SU-DHL-6 (cell line): ENCODE results near the gene XRRA1.

ENCODE experiments used
- H2AFZ ChIP-seq: fragments of 200-600 bp; sonication (generic); 2 replicates; pipeline ENCODE4 v1.6.1; 2014; ENCODE audit warnings: low read depth, mild to moderate bottlenecking, moderate library complexity, mixed read lengths, antibody characterized with exemption, low read length; ENCODE audit not compliant: severe bottlenecking
- H3F3A ChIP-seq: fragments of 200-600 bp; shearing (Covaris generic); 2 replicates; pipeline ENCODE4 v1.6.0; 2016; ENCODE audit warnings: antibody characterized with exemption, mild to moderate bottlenecking; ENCODE audit not compliant: insufficient read depth
- H3K27ac ChIP-seq: fragments of 200-600 bp; sonication (generic); 2 replicates; pipeline ENCODE4 v1.5.1; 2016; ENCODE audit warnings: low read depth, mild to moderate bottlenecking, low read length, moderate library complexity, mixed read lengths
- H3K27me3 ChIP-seq: fragments of 200-600 bp; sonication (generic), shearing (Covaris generic); 2 replicates; pipeline ENCODE4 v1.6.0; 2014; ENCODE audit warnings: mild to moderate bottlenecking, low read length
- H3K36me3 ChIP-seq: fragments of 200-600 bp; sonication (generic); 2 replicates; pipeline ENCODE4 v1.6.1; 2014; ENCODE audit warnings: mild to moderate bottlenecking, low read length, mixed read lengths
- H3K4me2 ChIP-seq: fragments of 300-600, 200-600 bp; shearing (Covaris generic), sonication (generic); 2 replicates; pipeline ENCODE4 v1.6.0; 2014; ENCODE audit warnings: low read length, low read depth, mild to moderate bottlenecking; ENCODE audit not compliant: poor library complexity, severe bottlenecking
- H3K4me3 ChIP-seq: fragments of 200-600 bp; sonication (generic); 2 replicates; pipeline ENCODE4 v1.5.1; 2014; ENCODE audit warnings: antibody characterized with exemption, low read length, mild to moderate bottlenecking, mixed read lengths; ENCODE audit not compliant: insufficient read depth, poor library complexity, severe bottlenecking
- H3K79me2 ChIP-seq: fragments of 200-600 bp; sonication (generic); 2 replicates; pipeline ENCODE4 v1.6.1; 2014; ENCODE audit warnings: mild to moderate bottlenecking, low read length, moderate library complexity; ENCODE audit not compliant: insufficient read depth
- H3K9ac ChIP-seq: fragments of 200-600 bp; sonication (generic); 2 replicates; pipeline ENCODE4 v1.7.0; 2014; ENCODE audit warnings: mild to moderate bottlenecking, low read length
- H3K9me2 ChIP-seq: fragments of 200-600 bp; sonication (generic); replicated peaks from 2 replicates; pipeline ENCODE4 v1.6.1; 2014; ENCODE audit warnings: low read length; ENCODE audit not compliant: insufficient read depth
- H3K9me3 ChIP-seq: fragments of 200-600 bp; sonication (generic); 2 replicates; pipeline ENCODE4 v1.6.1; 2014; ENCODE audit warnings: low read length, mixed read lengths; ENCODE audit not compliant: insufficient read depth
- H4K20me1 ChIP-seq: fragments of 200-600 bp; sonication (generic); 2 replicates; pipeline ENCODE4 v1.6.1; 2014; ENCODE audit warnings: low read depth, mild to moderate bottlenecking, antibody characterized with exemption, low read length, moderate library complexity, mixed read lengths
- EZH2phosphoT487 ChIP-seq: fragments of 200-600 bp; sonication (generic), shearing (Covaris generic); conservative IDR thresholded peaks from 2 replicates; pipeline ENCODE4 v1.6.1; 2018; ENCODE audit warnings: mild to moderate bottlenecking, antibody characterized with exemption, low read length, moderate library complexity, mixed read lengths
- TF ChIP-seq, protein P1 (sequence below): fragments of 200-600 bp; sonication (generic); IDR thresholded peaks from one replicate; pipeline ENCODE4 v1.5.1; 2017; ENCODE audit warnings: antibody characterized with exemption, mild to moderate bottlenecking, low read length, moderate library complexity; ENCODE audit not compliant: insufficient read depth, poor library complexity, severe bottlenecking

The XRRA1 gene

DNA sequence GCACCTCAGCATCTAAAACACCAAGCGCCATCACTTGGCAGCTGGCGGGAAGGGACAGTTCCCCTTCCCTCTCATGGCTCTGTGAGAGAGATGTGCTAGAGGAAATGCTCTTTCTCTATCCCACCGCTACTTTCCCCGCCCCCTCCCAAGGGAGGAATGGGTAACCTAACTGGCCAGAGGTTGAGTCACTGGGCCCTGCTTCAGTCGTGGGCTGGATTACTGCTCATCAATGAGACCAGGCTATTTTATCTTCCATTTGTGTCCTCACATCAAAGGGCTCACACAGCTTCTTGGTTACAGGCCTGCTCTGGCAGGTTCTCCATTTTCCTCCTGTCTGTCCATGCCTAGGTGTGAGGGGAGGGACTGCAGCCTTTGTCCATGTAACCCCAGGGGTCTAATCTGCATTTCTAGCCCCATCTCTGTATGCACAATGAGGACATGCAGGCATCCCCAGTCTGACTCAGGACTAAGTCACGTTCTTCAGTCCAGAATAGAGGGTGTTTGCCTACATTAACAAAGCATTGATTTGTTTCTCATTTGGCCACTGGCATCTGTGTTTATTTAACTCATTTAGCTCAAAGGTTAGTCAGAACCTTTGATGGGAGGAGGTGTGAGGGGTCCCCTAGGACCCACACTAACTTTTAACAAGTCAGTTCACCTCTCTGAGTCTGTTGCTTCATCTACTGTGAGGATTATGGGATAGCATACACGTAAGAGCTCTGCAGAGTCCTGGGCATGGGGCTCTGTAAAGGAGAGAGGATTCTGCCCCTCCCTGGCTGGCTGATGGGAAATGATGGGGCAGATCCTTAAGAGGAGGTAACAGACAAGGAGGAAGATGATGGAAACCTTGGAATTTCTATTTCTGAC is 99.1 kb downstream of the XRRA1 start:
- Histone ChIP-seq H3K27ac (no peak overlapping the region), H3F3A (no peaks in the 10 kb centered on the region), H3K4me2 (no peak overlapping the region), H3K27me3 (no peaks in the 10 kb centered on the region), H3K79me2 (no peaks in the 10 kb centered on the region), H3K9ac (no peak overlapping the region), H2AFZ (no peak overlapping the region), H3K9me3 (no peaks in the 10 kb centered on the region), H3K4me3 (no peak overlapping the region), H3K36me3 (no peaks in the 10 kb centered on the region), H4K20me1 (no peaks in the 10 kb centered on the region), H3K9me2 (no peaks in the 10 kb centered on the region)
- TF ChIP-seq, protein P1, sequence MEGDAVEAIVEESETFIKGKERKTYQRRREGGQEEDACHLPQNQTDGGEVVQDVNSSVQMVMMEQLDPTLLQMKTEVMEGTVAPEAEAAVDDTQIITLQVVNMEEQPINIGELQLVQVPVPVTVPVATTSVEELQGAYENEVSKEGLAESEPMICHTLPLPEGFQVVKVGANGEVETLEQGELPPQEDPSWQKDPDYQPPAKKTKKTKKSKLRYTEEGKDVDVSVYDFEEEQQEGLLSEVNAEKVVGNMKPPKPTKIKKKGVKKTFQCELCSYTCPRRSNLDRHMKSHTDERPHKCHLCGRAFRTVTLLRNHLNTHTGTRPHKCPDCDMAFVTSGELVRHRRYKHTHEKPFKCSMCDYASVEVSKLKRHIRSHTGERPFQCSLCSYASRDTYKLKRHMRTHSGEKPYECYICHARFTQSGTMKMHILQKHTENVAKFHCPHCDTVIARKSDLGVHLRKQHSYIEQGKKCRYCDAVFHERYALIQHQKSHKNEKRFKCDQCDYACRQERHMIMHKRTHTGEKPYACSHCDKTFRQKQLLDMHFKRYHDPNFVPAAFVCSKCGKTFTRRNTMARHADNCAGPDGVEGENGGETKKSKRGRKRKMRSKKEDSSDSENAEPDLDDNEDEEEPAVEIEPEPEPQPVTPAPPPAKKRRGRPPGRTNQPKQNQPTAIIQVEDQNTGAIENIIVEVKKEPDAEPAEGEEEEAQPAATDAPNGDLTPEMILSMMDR, result no peak
- no peak for TF ChIP-seq EZH2phosphoT487

- Histone ChIP-seq H3K4me2 (no peak overlapping the region), H3K9me2 (no peaks in the 10 kb centered on the region), H3K27ac (no peak overlapping the region), H3K4me3 (no peak overlapping the region), H3K9me3 (no peaks in the 10 kb centered on the region), H3K9ac (no peak overlapping the region), H3K79me2 (no peaks in the 10 kb centered on the region), H4K20me1 (no peaks in the 10 kb centered on the region), H2AFZ (no peak overlapping the region), H3K36me3 (no peaks in the 10 kb centered on the region), H3F3A (no peaks in the 10 kb centered on the region), H3K27me3 (no peaks in the 10 kb centered on the region)
- TF ChIP-seq, protein P1, result no peak
- no peak for TF ChIP-seq EZH2phosphoT487
These were observed 101.0 kb downstream of the XRRA1 start for GRCh38 chr11:74847895-74848294.

DNA sequence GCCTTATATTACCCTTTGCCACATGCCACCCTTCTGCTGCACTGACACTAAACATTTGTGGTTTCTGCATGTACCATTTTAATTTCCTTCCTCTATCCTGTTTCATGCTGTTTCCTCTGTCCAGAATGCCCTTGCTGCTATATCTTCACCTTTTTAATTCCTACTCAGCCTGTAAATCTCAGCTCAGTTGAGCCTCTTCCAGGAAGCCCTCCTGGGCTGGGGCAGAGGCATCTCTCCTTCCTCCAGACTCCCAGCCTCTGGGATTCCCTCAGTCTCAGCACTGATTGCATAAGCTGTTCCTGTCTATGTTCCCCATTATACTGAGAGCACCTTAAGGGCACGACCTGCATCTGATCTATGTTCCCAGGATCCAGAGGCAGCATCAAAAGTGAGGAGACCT is 101.5 kb downstream of the XRRA1 start:
- TF ChIP-seq, protein P1, result no peak
- TF ChIP-seq EZH2phosphoT487, result no peak
- H3K4me3 ChIP-seq, result no peak overlapping the region
- H2AFZ ChIP-seq, result no peak overlapping the region
- no peaks in the 10 kb centered on the region for H4K20me1 ChIP-seq
- no peaks in the 10 kb centered on the region for H3K9me3 ChIP-seq
- H3K79me2 ChIP-seq, result no peaks in the 10 kb centered on the region
- no peak overlapping the region for H3K27ac ChIP-seq
- no peak overlapping the region for H3K4me2 ChIP-seq
- H3K27me3 ChIP-seq, result no peaks in the 10 kb centered on the region
- H3K36me3 ChIP-seq, result no peaks in the 10 kb centered on the region
- no peaks in the 10 kb centered on the region for H3F3A ChIP-seq
- no peak overlapping the region for H3K9ac ChIP-seq
- no peaks in the 10 kb centered on the region for H3K9me2 ChIP-seq
